GM06990 (cell line): ENCODE measurements around the gene F13A1.

Experiments used
- DNase-seq: peaks from one replicate; pipeline ENCODE4 v3.0.0-alpha.2; 2011; ENCODE audit not compliant: insufficient read length; ENCODE audit errors: extremely low read depth
- H3K27me3 ChIP-seq: replicated peaks from 2 replicates; pipeline ENCODE4 v1.6.0; 2011; ENCODE audit warnings: low read length; ENCODE audit not compliant: control insufficient read depth, insufficient read depth
- H3K36me3 ChIP-seq: 2 replicates; pipeline ENCODE4 v1.5.1; 2011; ENCODE audit warnings: low read length; ENCODE audit not compliant: control insufficient read depth, insufficient read depth
- H3K4me3 ChIP-seq: replicated peaks from 2 replicates; pipeline ENCODE4 v1.5.1; 2011; ENCODE audit warnings: low read depth, mild to moderate bottlenecking, control low read depth, low read length
- CTCF ChIP-seq: IDR thresholded peaks from 2 replicates; pipeline ENCODE4 v1.5.1; 2011; ENCODE audit warnings: low read length, control low read depth, mild to moderate bottlenecking, inconsistent platforms; ENCODE audit not compliant: insufficient read depth, poor library complexity, severe bottlenecking

Gene F13A1

GRCh38 chr6:6362056-6362840, 41.8 kb upstream of the F13A1 start:
- Histone ChIP-seq H3K4me3 (no peak overlapping the region), H3K27me3 (no peaks in the 10 kb centered on the region), H3K36me3 (no peaks in the 10 kb centered on the region)
- no peak for DNase-seq
- TF ChIP-seq CTCF = no peak

GRCh38 chr6:6357530-6357929, 37.1 kb upstream of the F13A1 start:
- Histone ChIP-seq H3K27me3 (no peaks in the 10 kb centered on the region), H3K4me3 (no peak overlapping the region), H3K36me3 (no peaks in the 10 kb centered on the region)
- DNase-seq = no peak
- TF ChIP-seq CTCF = no peak

GRCh38 chr6:6357032-6357431, 36.6 kb upstream of the F13A1 start:
- DNase-seq = no peak
- Histone ChIP-seq H3K4me3 (no peak overlapping the region), H3K27me3 (no peaks in the 10 kb centered on the region), H3K36me3 (no peaks in the 10 kb centered on the region)
- no peak for TF ChIP-seq CTCF

- TF ChIP-seq CTCF = no peak
- Histone ChIP-seq H3K27me3 (no peaks in the 10 kb centered on the region), H3K4me3 (no peak overlapping the region), H3K36me3 (no peaks in the 10 kb centered on the region)
- DNase-seq = no peak
These were observed 32.3 kb upstream of the F13A1 start for GRCh38 chr6:6352772-6353171.

- H3K36me3 ChIP-seq = no peaks in the 10 kb centered on the region
- no peak for TF ChIP-seq CTCF
- no peak for DNase-seq
- no peak overlapping the region for H3K4me3 ChIP-seq
- no peaks in the 10 kb centered on the region for H3K27me3 ChIP-seq
These were observed 31.1 kb upstream of the F13A1 start for GRCh38 chr6:6351511-6352025.
